HepG2 (cell line): Measurements from ENCODE around the gene GRM4.

Source experiments
- ATF7 ChIP-seq, 2 experiments: fragments of 450-650 bp in 1 of 2; sonication (generic) in 1 of 2; formaldehyde crosslinking in 1 of 2; IDR thresholded peaks; 2 replicates each; pipeline versions ENCODE4 v1.4.0 to v1.6.1; 2016 to 2020; ENCODE audit warnings: antibody characterized with exemption in 1 of 2, mild to moderate bottlenecking in 1 of 2, missing genetic modification reagents in 1 of 2
- CTCF ChIP-seq: sonication (generic); formaldehyde crosslinking; IDR thresholded peaks from 2 replicates; pipeline ENCODE4 v1.5.0; 2020; ENCODE audit warnings: mild to moderate bottlenecking, missing genetic modification reagents, moderate library complexity
- EP300 ChIP-seq, 3 experiments: sonication (generic) in 1 of 3; formaldehyde crosslinking in 1 of 3; IDR thresholded peaks; 2 replicates each; pipeline versions ENCODE4 v1.5.1 to v1.6.1; 2011 to 2020; ENCODE audit warnings: low read depth in 2 of 3, low read length in 2 of 3, borderline replicate concordance in 1 of 3, improper control_type of control experiment in 1 of 3, mild to moderate bottlenecking in 1 of 3, missing genetic modification reagents in 1 of 3, moderate library complexity in 1 of 3
- HOXA7 ChIP-seq: sonication (generic); formaldehyde crosslinking; IDR thresholded peaks from 2 replicates; pipeline ENCODE4 v1.8.1; 2022; ENCODE audit warnings: mild to moderate bottlenecking, missing genetic modification reagents, moderate library complexity
- IRF2 ChIP-seq: IDR thresholded peaks from 2 replicates; pipeline ENCODE4 v1.6.1; 2018; ENCODE audit warnings: missing genetic modification reagents, missing compliant biosample characterization
- RFX5 ChIP-seq: IDR thresholded peaks from 2 replicates; pipeline ENCODE4 v1.6.1; 2011; ENCODE audit warnings: low read depth, low read length, improper control_type of control experiment
- ZNF367 ChIP-seq: sonication (generic); formaldehyde crosslinking; IDR thresholded peaks from 2 replicates; pipeline ENCODE4 v1.4.0; 2020; ENCODE audit warnings: missing genetic modification reagents, borderline replicate concordance

- TF ChIP-seq ZNF367 (CRISPR knock-in tag), result no peak
- no peak for TF ChIP-seq RFX5
- no peak for TF ChIP-seq ATF7 (IDR thresholded peaks at IDR 0.05)
- TF ChIP-seq ATF7 (CRISPR knock-in tag; IDR thresholded peaks at IDR 0.05), result no peak
- no peak for TF ChIP-seq CTCF
- no peak for TF ChIP-seq EP300 (IDR thresholded peaks at IDR 0.05; ENCODE audit: low read depth in 2 of 2, low read length in 2 of 2)
- TF ChIP-seq EP300 (CRISPR knock-in tag; IDR thresholded peaks at IDR 0.05; ENCODE audit: borderline replicate concordance), result no peak
- TF ChIP-seq IRF2, result no peak
- no peak for TF ChIP-seq HOXA7 (CRISPR knock-in tag)
Measured at GRCh38 chr6:34029489-34030280, 116.2 kb downstream of the GRM4 start.
